HG03097 (cell line): ENCODE results near the gene BPIFB1.

Source experiments
- ATAC-seq: cut with Tn5 transposase; IDR thresholded peaks from one replicate; pipeline ENCODE4 v1.9.1; 2021; ENCODE audit not compliant: unreplicated experiment, low FRiP score

The BPIFB1 gene

GRCh38 chr20:33320006-33320405, 37.0 kb downstream of the BPIFB1 start:
- ATAC-seq, result no peak

DNA sequence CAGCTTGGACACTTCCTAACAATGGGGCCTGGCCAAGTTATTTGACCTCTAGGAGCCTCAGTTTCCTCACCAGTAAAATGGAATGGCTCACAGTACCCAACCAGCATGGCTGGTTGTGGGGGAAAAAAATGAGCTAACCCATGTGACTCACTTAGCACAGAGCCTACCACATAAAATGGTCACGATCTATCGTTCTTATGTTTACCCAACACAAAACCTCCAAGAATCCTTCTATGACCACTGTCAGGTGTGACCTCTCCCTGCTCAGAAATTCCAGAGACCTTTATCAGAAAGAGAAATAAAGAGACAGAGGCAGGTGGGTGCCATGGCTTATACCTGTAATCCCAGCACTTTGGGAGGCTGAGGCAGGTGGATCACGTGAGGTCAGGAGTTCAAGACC, 39.4 kb downstream of the BPIFB1 start:
- no peak for ATAC-seq

GRCh38 chr20:33323236-33323635, 40.2 kb downstream of the BPIFB1 start:
- no peak for ATAC-seq

DNA sequence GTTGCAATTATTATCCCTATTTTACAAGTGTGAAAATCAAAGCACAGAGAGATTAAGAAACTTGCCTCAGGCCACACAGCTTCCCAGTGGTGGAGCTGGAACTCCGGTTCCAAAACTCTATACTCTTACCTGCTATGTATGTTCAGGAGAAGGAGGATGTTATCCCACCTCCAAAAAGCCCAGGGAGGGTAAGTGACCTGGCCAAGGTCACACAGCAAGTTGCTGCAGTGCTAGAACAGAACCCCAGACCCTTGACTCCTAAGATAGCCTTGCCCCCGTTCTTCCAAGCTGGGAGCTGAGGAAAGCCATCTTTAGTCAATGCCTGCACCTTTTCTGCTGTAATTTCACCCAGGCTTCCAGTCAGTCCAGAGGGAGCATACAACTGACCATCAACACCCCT, 42.3 kb downstream of the BPIFB1 start:
- no peak for ATAC-seq

GRCh38 chr20:33328157-33329137, 45.4 kb downstream of the BPIFB1 start:
- ATAC-seq, result no peak

DNA sequence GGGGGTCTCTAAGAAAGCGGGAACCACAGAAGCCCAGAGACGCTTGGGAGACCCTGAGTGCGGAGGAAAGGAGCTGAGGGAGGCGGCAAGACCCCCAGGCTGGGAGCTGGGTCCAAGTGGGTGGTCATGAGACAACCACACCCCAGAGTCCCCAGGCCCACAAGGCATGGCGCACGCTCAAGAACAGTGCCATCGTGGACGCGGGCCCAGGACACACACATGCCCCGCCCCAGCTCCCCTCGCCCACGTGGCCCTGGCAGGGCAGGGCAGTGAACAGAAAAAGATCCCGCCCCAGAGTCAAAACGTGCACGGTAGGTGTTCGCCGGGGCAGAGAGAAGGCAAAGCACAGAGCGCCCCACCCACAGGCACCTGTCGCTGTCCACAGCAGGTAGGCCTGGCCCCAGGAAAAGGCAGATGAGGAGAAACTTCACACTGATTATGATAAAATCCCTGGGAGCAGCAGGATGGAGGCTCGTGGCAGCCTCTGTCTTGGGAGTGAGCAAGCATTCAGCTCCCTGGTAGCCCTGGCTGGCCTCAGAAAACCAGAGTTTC, 50.0 kb downstream of the BPIFB1 start:
- no peak for ATAC-seq

- no peak for ATAC-seq
Measured at GRCh38 chr20:33333616-33334015, 50.6 kb downstream of the BPIFB1 start.

DNA sequence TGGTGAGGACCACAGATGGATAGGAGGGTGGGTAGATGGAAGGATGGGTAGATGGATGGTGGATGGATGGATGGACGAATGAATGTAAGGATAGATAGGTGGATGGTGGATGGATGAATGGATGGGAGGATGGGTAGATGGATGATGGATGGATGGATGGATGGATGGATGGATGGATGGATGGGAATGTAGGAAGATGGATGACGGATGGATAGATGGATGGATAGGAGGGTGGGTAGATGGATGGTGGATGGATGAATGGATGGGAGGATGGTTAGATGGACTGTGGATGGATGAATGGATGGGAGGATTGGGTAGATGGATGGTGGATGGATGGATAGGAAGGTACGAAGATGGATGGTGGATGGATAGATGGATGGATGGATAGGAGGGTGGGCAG, 51.1 kb downstream of the BPIFB1 start:
- ATAC-seq, result no peak

- ATAC-seq, result no peak
Measured at GRCh38 chr20:33336375-33336774, 53.4 kb downstream of the BPIFB1 start.

DNA sequence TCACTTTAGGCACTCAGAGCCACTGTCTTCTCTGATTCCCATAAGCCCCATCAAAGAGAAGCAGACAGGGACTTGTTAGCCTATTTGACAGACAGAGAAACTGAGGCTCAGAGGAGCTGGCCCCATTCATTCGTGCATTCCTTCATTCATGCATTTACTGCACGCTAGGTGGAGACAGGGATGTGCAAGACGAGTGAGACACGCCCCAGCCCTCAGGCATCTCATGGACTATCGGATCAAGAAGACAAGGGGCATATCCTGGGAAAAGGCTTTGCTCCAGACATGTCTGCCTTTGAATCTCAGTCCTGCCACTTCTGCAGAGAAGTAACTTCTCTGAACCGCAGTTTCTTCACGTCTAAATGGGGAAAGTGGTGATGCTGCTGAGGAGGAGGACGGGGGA, 54.1 kb downstream of the BPIFB1 start:
- no peak for ATAC-seq

DNA sequence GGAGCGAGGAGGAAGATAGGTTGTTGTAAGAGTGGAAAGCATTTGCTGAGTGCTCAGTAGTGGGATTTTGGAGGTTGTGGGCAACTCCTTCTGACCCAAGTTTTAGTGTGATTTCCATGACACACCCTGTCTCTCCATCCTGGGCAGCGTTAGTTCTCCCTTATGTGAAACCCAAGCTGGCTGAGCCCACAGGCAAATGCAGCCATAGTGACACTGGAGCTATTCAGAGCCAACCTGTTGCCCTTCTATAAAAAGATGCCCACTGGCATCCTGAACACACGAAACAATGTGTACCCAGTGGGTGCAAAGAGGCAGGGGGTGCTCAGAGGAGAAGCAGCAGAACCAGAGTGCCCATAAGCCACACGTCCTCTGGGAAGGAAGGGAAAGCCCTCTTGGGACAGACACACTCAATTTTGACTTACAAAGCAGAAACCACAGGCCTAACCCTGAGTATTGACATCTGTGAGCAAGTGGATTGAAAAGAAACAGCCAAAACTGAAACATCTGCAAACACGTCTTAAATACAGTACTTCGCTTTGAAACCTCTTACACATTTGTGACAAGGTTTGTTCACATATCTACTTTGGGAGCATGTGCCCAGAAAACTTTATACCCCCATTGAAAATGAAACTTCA, 54.6 kb downstream of the BPIFB1 start:
- ATAC-seq, result no peak

DNA sequence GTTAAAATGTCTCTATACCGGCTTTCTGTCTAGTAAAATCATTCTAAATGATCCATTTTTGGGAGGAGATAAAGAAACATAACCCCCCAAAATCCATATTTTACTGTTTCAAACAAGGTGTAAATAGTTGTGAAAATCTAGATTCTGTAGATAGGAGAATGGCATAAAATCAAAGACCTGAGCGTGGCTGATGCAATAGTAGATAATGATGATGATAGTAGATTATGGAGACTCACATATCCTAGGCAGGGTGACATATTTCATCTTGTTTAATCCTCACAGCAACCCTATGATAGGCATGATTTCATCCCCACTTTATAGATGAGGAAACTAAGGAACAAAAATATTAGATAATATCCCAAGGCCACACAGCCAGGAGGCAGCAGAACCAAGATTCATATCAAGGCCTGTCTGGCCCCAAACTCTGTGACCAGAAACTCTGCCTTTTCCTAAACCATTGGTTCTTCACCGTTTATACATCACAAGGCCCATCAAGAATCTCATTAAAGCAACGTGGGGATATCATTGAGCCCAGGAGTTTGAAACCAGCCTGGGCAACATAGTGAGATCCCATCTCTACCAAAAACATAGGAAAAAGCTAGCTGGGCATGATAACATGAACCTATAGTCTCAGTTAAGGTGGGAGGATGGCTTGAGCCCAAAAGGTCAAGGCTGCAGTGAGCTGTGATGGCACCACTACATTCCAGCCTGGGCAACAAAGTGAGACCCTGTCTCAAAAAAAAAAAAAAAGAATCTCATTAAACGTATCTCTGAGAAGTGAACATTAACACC, 55.6 kb downstream of the BPIFB1 start:
- no peak for ATAC-seq

DNA sequence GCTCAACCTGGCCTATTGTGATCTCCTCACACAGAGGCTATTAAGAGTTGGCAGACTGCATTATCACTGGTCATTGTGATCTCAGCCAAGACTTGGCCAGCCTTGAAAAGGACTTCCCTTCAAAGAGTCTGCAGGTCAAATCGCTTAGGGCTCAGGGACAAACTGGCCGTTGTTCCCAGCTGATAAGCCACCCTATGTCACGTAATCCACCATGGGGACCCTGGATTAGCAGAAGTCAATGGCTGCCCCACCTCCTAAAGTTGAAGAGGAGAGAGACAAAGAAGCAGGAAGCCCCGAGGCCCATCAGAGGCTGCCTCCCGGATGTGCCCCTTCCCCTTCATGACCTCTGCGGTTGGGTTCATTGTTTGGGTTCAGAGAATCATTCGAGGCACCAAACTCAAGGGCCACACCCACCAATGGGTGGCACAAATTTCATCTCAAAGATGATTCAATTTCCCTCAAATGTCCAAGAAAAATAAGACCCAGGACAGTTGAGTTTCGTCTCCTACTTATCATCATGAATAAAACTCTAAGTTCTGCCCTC, 56.6 kb downstream of the BPIFB1 start:
- no peak for ATAC-seq

DNA sequence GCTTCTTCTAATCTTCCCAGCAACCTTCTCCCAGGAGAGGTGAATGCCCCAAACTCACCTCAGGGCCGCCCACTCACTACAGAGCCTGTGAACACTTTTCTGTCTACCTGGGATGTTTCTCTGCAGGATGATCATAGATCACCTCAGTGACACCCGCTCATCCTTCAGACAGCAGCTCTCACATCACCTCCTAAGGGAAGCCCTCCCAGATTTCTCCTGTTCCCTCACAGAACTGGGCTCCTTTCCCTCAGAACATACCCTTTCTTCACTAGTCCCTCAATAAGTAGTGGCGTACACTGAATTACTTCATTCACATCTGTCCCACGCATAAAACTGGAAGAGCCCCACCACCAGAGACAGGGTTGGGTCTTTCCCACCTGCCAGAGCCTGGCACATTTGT, 60.5 kb downstream of the BPIFB1 start:
- ATAC-seq, result no peak

DNA sequence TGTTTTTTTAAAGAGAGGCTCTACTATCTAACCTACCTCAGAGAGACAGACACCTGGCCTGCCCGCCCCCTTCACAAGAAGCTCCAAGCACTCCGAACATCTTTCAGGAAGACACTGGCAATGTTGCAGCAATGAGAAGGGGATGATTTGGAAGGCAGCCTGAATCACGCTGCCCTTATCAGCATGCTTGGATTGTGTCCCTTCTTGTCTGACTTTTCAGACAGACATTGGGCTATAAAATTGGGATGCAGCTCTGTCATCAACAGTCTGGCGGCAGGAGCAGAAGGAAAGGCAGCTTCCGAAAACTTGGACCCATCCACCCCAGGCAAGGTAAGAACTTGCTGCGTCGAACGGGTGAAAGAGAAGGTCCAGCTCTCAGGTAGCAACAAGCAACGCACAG, 62.3 kb downstream of the BPIFB1 start:
- no peak for ATAC-seq

- no peak for ATAC-seq
Measured at GRCh38 chr20:33348136-33348937, 65.3 kb downstream of the BPIFB1 start.

DNA sequence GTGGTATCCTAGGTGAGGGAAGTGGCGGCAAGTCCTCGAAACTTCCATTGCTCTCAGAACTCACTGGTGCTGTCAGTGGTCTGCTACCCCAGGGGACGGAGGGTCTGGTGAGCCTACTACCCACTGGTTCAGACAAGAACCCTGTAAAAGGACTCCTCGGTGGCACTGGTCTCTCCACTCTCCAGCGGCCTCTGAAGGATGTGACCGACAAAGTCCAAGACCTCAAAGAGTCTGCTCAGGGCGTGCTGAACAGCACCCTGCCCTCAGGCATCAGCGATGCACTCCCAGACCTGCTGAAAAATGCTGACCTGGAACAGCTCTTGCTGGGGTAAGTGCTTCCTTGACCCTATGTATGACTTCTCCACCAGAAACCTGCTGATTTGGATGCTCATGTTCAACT, 66.5 kb downstream of the BPIFB1 start:
- no peak for ATAC-seq

- no peak for ATAC-seq
Measured at GRCh38 chr20:33351696-33352095, 68.7 kb downstream of the BPIFB1 start.

- ATAC-seq, result no peak
Measured at GRCh38 chr20:33352258-33353012, 69.4 kb downstream of the BPIFB1 start.
